GM19467 (cell line): ENCODE data around the gene RAD23A.

Experiments
- ATAC-seq: cut with Tn5 transposase; IDR thresholded peaks from one replicate; pipeline ENCODE4 v1.9.1; 2021; ENCODE audit warnings: mild to moderate bottlenecking, moderate library complexity; ENCODE audit not compliant: unreplicated experiment

RAD23A gene

GRCh38 chr19:12983542-12984142 is 38.0 kb downstream of the RAD23A start:
- no peak for ATAC-seq

DNA sequence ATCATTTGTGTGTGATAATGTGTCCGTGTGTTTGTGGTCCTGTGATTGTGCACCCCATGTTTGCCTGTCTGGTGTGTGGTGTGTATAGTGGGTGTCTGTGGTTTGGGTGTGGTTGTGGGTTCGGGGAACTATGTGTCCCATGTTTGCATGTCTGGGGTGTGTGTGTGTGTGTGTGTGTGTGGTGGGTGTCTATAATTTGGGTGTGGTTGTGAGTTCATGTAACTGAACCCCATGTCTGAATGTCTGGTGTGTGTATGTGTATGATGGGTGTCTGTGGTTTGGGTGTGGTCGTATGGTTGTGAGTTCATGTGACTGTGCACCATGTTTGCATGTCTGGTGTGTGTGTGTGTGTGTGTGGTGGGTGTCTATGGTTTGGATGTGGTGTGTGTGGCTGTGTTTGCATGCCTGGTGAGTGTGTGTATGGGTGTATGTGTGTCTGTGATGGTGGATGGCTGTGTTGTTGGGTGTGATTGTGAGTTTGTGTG is 38.5 kb downstream of the RAD23A start:
- no peak for ATAC-seq

GRCh38 chr19:12984683-12985048 is 39.0 kb downstream of the RAD23A start:
- no peak for ATAC-seq

- no peak for ATAC-seq
Observed at GRCh38 chr19:12985049-12985776, 39.6 kb downstream of the RAD23A start.

DNA sequence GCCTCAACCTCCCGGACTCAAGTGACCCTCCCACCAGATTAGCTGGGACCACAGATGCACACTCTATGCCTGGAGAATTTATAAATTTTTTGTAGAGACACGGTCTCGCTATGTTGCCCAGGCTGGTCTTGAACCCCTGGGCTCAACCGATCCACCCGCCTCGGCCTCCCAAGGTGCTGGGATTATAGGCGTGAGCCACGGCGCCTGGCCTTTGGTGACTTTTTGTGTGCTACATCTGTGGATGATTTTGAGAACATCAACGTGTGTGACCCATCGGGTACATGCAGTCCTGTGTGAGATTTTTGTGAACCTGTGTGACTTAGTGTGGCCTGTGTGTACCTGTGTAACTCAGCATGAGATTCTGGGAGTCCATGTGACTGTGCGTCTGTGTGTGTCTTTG is 41.1 kb downstream of the RAD23A start:
- no peak for ATAC-seq

- ATAC-seq: no peak
Observed at GRCh38 chr19:12987190-12987589, 41.5 kb downstream of the RAD23A start.

- ATAC-seq: no peak
Observed at GRCh38 chr19:12987781-12988180, 42.1 kb downstream of the RAD23A start.

DNA sequence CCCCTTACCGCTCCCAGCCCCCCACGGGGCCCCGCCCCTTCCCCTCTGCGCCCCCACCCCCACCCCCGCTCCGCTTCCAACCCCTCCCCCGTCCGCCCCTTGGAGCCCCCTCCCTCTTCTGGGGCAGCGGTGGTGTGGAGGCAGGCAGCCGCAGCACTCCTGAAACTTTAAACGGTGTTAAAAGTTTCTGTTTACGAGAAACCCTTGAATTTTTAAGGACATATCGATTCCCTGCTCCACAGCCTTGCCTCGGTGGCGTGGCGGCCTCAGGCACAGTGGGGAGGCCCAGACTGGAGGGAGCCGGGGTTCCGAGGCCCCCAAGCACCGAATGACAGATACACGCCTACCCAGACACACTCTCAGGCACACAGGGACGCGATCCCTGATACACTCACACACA is 44.8 kb downstream of the RAD23A start:
- ATAC-seq: no peak

DNA sequence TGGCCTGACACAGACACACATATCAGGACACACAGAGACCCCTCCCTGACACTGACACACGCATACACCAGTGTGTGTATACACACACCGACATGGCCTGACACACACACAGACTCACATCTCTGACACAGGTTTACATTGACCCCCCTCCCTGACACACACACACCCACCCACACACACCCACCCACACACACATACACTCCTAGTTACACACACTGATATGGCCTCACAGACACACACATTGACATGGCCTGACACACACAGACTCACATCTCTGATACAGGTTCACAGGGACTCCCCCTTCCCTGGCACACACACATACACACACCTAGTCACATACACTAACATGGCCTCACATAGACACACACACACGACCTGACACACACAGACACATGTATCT is 45.2 kb downstream of the RAD23A start:
- no peak for ATAC-seq

GRCh38 chr19:12991296-12991695 is 45.6 kb downstream of the RAD23A start:
- ATAC-seq: no peak

GRCh38 chr19:12992729-12993128 is 47.1 kb downstream of the RAD23A start:
- ATAC-seq: no peak

- ATAC-seq: no peak
Observed at GRCh38 chr19:12993562-12993961, 47.9 kb downstream of the RAD23A start.

DNA sequence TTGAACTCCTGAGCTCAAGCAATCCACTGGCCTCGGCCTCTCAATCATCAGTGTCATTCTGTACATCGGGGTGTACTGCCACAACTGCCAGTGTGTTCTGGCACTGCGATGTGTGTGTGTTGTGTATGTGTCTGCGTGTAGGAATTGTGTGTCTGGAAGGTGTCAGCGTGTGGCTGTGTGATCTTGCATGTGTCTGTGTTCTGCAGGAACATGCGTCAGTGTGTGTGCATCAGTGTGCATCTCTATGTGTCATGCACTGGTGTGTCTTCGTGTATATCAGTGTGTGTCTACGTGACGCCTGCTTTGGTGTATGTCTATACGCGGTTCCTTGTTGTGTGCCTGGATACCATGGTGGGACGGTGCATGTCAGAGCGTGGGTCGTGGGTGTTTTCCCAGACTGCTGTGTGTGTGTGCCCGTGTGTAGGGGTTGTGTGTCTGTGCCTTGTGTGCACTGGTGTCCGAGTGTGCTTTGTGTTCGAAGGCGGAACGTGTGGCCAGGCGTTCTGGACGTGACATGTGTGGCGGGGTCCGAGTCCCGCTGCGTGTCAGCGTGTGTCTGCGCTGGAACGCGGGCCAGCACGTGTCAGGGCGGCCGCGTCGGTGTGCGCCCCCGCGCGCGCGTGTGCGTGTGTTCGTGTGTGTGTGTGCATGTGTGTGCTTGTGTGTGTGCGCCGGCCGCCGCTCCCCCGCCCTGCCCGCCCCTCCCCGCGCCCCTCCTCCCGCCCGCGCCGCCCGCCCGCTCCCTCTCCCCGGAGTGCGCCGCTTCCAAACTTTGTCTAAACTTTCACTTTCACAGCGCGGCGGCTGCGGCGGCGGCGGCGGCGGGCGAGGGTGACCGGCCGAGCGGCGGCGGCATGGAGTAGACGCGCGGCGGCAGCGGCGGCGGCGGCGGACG is 49.3 kb downstream of the RAD23A start, which contains the start of gene NFIX:
Gene NFIX (plus strand): TSS at position 775 of the 895 bp plus-strand sequence. CDS start 363 bp downstream, outside the sequence.
- ATAC-seq: no peak

DNA sequence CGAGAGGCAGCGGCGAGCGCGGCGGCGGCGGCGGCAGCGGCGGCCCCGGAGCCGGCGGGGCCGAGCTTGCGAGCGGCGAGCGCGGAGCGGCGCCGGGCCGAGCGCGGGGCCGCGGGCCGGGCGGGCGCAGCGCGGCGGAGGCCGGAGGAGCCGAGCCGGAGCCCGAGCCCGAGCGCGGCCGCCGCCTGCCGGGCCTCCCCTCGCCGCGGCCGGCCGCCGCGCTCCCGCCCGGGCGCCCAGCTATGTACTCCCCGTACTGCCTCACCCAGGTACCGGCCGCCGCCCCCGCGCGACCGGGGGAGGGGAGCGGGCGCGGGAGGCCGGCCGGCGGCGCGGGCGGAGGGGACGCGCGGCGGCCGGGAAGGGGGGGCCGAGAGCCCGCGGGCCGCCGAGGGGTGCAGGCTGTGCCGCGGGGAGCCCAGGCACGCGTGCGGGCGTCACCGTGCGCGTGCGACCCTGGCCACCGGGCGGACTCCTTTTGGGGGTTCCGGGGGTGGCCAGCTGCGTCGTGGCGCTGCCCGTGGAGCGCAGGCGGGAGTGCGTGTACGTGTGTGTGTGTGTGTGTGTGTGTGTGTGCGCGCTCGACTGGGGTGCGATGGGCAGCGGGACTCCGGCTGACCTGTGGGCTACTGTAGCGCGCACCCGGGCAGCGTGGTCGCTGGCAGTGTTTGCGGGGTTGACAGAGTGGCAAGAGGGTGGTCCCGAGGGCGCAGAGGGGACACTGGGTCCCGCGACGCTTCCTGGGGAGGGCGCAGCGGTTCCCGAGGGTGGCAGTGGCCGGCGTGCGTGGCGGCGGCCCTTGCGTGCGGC is 50.1 kb downstream of the RAD23A start:
- no peak for ATAC-seq

DNA sequence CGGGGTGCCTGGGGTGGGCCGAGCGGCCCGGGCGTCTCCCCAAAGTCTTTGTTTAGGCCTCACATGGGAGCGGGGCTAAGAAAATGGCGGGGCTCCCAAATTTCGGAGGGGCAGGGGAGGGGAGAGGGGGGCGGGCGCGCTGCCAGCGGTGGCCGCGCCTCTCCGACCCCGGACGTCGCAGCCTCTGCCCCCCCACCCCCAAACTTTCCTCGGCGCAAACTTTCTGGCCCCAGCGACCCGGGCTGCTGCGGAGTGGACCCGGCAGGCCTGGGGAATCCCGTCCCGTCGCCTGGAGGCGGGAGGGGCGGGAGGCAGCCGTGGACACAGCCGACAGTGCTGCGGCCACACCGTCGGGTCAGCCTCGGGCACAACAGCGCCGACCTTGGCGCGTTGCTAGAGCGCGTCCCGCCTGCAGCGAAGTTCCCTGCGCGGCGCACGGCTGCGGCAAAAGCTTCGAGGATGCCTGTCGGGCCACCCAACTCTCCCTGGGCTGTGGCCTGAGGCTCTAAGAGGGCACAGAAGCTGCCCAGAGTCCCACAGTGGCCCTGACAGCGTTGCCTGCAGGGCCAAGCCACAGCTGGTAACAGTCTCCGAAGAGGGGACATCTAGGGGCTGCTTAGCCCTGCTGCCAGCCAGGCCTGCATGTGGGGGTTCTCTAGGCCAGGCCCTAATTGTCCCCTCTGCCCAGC is 50.9 kb downstream of the RAD23A start:
- ATAC-seq: no peak

- no peak for ATAC-seq
Observed at GRCh38 chr19:12997179-12997966, 51.7 kb downstream of the RAD23A start.

DNA sequence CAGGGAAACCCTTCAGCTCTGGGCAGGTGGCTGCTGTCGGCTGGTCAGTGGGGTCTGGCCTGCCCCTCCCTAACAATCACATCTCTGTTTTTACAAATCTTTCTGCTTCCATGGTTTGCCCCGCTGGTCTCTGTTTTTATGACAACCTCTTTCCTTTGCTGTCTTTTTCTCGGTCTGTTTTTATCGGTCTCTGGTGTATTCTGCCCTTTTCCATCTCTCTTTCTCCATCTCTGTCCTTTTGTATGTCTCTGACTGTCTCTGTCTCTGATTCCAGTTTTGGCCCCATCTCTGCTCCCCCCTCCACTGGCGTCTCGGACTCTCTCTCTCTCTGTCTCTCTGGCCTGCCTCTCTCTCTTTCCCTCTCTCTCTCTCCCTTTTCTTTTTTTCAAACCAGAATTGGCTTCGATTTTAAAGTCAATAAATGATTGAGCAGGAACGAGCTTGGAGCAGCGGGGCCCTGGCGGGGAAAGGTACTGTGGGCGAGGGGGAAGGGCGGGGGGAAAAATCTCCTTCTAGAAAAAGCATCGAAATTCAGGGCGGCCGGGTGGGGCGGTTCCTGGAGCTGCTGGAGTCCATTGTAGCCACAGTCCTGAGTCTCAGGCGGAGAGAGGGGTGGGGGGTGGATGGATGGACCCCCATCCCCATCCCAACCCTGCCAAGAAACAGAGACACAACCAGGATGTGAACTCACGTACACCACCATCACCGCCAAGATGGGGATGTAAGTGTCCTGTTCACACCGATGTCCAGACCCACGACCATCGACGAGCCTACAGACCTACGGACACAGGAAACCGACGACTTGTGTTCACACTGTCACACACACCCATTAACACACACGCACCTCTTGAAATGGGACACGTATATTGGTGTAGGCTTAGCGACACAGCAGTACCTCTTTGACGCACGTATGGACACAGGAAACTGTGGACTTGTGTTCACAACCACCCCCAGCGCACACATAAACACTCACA is 52.6 kb downstream of the RAD23A start:
- ATAC-seq: no peak

- no peak for ATAC-seq
Observed at GRCh38 chr19:13001166-13001501, 55.5 kb downstream of the RAD23A start.
